Fibroblast of peridontal ligament (primary cell): ENCODE results near the gene NTM.

Source experiments
- DNase-seq: peaks from one replicate; pipeline ENCODE4 v3.0.0-alpha.2; 2010; ENCODE audit errors: extremely low read depth

NTM gene

GRCh38 chr11:131549770-131550169, 179.4 kb downstream of the NTM start:
- no peak for DNase-seq

- DNase-seq: no peak
Measured at GRCh38 chr11:131560287-131560686, 189.9 kb downstream of the NTM start.

GRCh38 chr11:131561501-131561900, 191.1 kb downstream of the NTM start:
- DNase-seq: no peak

DNA sequence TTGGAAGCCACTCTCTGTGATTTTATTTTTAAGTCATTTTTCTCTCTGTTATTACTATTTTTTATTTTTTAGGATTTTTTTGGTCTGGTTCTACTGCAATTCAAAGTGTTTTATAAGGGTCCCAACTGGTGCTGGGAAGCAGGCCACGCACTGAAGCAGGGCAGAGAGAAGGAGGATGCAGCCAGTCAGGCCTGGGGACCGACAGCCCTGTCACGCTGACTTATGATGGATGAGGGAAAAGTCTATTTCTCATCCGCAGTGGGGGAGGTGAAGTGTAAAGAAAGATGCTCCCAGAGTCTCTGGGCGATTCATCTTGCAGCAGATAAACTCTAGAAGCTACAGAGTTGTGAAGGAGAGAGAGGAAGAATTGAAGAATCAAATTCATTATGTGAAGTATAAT, 191.6 kb downstream of the NTM start:
- no peak for DNase-seq

DNA sequence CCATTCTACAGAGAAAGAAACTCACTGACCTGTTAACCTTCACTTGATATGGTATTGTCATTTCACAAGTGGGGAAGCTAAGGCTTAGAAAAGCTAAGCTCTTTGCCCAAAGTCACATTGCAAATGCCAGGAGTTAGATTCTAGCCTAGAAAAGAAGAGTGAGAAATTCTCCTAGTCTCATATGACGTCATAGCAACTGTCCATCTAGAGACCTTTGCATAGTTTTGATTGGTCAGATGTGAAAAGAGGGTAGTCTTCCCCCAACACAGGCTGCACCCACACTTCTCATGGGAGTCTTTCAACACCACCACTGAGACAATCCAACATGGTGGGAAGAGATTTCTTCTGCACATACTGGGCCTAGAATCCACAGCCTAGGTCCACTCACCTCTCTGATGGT, 197.9 kb downstream of the NTM start:
- no peak for DNase-seq

DNA sequence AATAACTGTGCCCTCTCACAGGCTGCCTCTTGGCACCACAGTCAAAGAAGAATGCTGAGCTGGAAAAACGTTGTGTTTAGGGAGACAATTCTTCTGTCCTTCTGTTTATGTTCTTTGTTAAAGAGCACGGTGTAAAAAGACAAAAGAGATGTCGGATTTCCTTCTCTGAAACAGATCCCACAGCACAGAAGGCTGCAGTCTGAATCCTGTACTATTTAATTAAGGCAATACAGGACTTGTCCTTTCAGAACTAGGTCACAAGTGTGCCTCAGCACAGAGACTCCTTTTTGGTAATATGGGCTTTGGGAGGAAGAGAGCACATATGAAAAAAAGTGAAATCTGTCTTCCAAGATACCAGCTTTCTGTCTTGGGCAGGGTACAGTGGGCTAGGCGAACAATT, 201.2 kb downstream of the NTM start:
- no peak for DNase-seq

GRCh38 chr11:131572423-131572822, 202.0 kb downstream of the NTM start:
- DNase-seq: no peak

GRCh38 chr11:131579932-131580387, 209.5 kb downstream of the NTM start:
- DNase-seq: peak; percentile 85

- peak; percentile 39 for DNase-seq
Measured at GRCh38 chr11:131580476-131580875, 210.1 kb downstream of the NTM start.

DNA sequence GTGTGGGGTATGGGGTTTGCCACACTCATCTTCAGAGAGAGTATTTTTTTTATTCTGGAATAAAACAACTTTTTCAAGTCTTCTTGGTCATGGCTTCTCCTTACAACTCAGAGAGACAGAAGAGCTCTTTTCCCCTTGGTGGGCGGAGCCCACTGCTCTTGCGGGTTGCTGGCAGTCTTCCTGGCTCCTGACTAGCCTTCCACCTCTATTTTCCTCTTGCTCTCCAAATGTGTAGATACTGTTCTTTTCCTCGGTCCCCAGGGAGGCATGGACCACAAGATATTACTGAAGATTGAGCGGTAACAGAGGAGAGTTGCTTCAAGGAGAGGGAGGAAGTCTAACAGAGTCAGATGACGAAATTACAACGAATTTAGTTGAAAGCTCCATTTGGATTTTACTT, 210.6 kb downstream of the NTM start:
- peak; percentile 11 for DNase-seq

GRCh38 chr11:131582021-131582525, 211.7 kb downstream of the NTM start:
- DNase-seq: no peak

GRCh38 chr11:131583421-131583820, 213.0 kb downstream of the NTM start:
- no peak for DNase-seq

DNA sequence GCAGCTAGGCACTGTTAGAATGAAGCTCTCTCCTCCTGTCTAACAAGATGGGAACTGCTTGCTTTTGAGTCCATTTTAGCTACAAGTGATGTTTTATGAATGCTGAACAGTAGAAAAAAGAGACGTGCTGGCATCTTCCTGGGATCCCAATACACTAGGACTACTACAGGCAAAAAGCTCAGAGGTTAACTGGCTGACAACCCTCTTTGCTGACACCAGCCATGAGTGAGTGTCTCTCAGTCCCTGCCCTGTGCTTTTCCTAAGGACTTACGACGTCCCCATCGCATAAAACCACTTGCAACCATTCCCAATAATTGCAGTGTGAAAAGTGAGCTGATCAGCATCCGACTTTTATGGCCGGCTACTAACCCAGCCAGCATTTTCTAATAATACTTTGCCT, 213.5 kb downstream of the NTM start:
- no peak for DNase-seq

GRCh38 chr11:131584785-131585592, 214.6 kb downstream of the NTM start:
- DNase-seq: no peak

- no peak for DNase-seq
Measured at GRCh38 chr11:131588057-131588456, 217.6 kb downstream of the NTM start.

- no peak for DNase-seq
Measured at GRCh38 chr11:131591051-131591461, 220.6 kb downstream of the NTM start.

GRCh38 chr11:131592152-131592551, 221.7 kb downstream of the NTM start:
- DNase-seq: no peak

- DNase-seq: no peak
Measured at GRCh38 chr11:131592734-131593133, 222.3 kb downstream of the NTM start.

DNA sequence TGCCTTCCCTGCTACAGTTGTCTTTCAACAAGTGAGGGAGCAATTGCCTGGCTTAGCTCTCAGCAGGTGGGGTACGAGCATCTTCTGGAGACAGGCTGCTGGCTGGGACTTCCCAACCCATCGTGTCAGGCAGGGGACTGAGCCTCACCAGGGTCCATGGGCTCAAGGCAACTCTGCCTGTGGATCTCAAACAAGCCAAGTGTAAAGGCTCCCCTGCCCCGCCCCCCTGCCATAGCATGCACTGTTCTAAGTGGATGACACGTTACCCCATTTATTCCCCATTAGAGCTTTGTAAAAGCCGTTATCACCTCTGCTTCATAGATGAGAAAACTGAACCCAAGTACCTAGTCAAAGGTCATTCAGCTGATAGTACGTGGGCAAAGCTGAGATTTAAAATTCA, 222.9 kb downstream of the NTM start:
- DNase-seq: no peak

- DNase-seq: no peak
Measured at GRCh38 chr11:131595797-131596196, 225.4 kb downstream of the NTM start.

GRCh38 chr11:131597890-131598289, 227.5 kb downstream of the NTM start:
- no peak for DNase-seq

- DNase-seq: no peak
Measured at GRCh38 chr11:131598305-131598704, 227.9 kb downstream of the NTM start.

DNA sequence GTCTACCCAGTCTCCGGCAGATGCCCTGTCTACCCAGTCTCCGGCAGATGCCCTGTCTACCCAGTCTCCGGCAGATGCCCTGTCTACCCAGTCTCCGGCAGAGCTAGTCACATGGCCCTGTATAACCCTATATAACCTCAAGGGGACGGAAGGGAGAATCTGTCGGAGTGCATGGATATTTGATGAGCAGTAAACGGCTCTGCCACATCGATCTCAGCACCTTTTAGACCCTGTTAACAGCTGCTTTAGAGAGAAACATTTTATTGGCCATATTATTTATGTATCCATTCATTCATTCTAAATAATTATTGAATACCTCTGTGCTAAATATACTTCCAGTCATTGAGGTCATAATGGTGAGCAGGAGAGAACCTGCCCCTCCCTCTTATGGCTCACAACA, 228.9 kb downstream of the NTM start:
- no peak for DNase-seq

GRCh38 chr11:131600628-131601027, 230.2 kb downstream of the NTM start:
- peak; percentile 61 for DNase-seq
